ENCODE data around the gene SLC7A4.

DNA sequence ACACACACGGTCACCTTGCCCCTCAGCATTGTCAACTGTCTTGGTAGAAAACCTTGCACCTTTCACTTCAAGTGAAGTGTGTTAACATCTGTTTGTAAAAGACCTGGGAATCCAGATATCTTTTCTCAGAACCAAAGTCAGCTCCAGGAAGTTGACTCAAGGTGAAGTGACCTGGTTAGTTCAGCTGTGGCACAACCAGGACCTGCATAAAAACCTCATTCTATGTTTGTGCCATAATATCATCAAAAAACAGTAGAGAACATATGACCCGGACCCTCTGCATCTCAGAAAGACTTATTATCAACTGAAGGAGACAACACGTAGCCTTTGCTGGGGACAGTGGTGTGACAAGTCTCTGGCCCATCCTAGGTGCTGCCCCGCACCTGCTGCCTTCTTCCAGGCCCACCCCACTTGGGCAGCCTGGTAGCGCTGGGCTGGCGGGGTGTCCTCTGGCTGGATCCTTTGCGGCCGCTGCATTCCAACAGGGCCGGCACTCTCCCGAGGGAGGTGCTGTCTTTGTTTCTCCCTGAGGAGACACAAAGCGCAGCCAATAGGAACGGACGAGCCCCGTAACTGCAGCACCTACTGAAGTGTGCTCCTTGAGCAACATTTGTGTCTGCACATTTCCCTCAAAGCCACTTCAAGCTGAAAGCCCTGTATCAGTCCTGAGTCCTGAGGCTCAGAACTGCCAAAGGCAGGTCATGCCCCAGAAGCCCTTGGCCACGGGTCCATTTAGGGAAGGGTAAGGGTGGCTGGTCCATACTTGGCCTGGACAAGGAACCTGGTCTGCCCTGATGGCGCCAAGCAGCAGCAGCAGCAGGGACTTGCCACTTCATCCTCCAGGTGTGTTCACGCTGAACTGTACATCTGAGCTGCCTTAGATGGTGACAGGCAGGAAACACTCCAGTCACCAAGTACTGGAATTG lies 38.6 kb upstream of the SLC7A4 start:
- no peak for TF ChIP-seq POLR2A (IDR thresholded peaks at IDR 0.05; ENCODE audit: low read depth, low read length)
- TF ChIP-seq POLR2AphosphoS5 (IDR thresholded peaks at IDR 0.05; ENCODE audit: low read depth, low read length) = no peak
- TF ChIP-seq SPI1 (IDR thresholded peaks at IDR 0.05; ENCODE audit: low read depth, low read length) = no peak
- TF ChIP-seq TAF1 (IDR thresholded peaks at IDR 0.05; ENCODE audit: low read depth, low read length) = no peak

Measured in GM12891 (cell line).